GM19193 (cell line): ENCODE data around the gene STAT5B.

Experiments
- POLR2A ChIP-seq: IDR thresholded peaks from 4 replicates; pipeline ENCODE4 v1.6.1; 2011; ENCODE audit not compliant: insufficient read depth, insufficient read length; ENCODE audit errors: extremely low read depth

The STAT5B gene

GRCh38 chr17:42193969-42194899 is 82.0 kb downstream of the STAT5B start, which contains the start of gene GHDC:
TSS of gene GHDC (minus strand) at chr17:42194494. CDS start at chr17:42193581, 913 bp downstream.
- TF ChIP-seq POLR2A, result peak; percentile 71

- no peak for TF ChIP-seq POLR2A
Observed at GRCh38 chr17:42193216-42193968, 82.8 kb downstream of the STAT5B start.

GRCh38 chr17:42192189-42193126 is 83.7 kb downstream of the STAT5B start:
- TF ChIP-seq POLR2A, result no peak

GRCh38 chr17:42191275-42191608 is 84.9 kb downstream of the STAT5B start:
- no peak for TF ChIP-seq POLR2A

- TF ChIP-seq POLR2A, result no peak
Observed at GRCh38 chr17:42190491-42191274, 85.5 kb downstream of the STAT5B start.

- no peak for TF ChIP-seq POLR2A
Observed at GRCh38 chr17:42189651-42189965, 86.6 kb downstream of the STAT5B start.

GRCh38 chr17:42188749-42189650 is 87.2 kb downstream of the STAT5B start:
- TF ChIP-seq POLR2A, result no peak

GRCh38 chr17:42187833-42188232 is 88.4 kb downstream of the STAT5B start:
- no peak for TF ChIP-seq POLR2A

GRCh38 chr17:42185621-42185930 is 90.6 kb downstream of the STAT5B start:
- TF ChIP-seq POLR2A, result no peak

GRCh38 chr17:42184713-42185620 is 91.2 kb downstream of the STAT5B start, which contains the start of gene HCRT:
TSS of gene HCRT (minus strand) at chr17:42185452. CDS start at chr17:42185365, 87 bp downstream.
- TF ChIP-seq POLR2A, result no peak

- peak; percentile 72 for TF ChIP-seq POLR2A
Observed at GRCh38 chr17:42183741-42184711, 92.2 kb downstream of the STAT5B start.
